H1 (cell line): ENCODE measurements around the gene GHRH. TPM values are rescaled to one million over a fixed set of nuclear protein-coding genes. Genes with fewer than 3 reads are reported as not detected.
A peak's percentile ranks its signal among the peaks of the same experiment; 100 is the strongest.

Experiments used
- CTCF ChIA-PET: fragments of 300-600 bp; sonication (Branson Sonifier 250); formaldehyde crosslinking; loops from one replicate; lab custom pipeline; 2021; ENCODE audit not compliant: partially characterized antibody; lab: Charles Lee
- POLR2A ChIA-PET: fragments of 300-600 bp; sonication (Branson Sonifier 250); formaldehyde crosslinking; loops from one replicate; lab custom pipeline; 2021; ENCODE audit warnings: inconsistent platforms; ENCODE audit not compliant: partially characterized antibody; lab: Charles Lee
- DNase-seq, 2 experiments: peaks; one replicate each; pipeline versions ENCODE4 v3.0.0 to v3.0.0-alpha.2; 2010 to 2022; ENCODE audit warnings: low spot score in 2 of 2, low read depth in 1 of 2, mixed read lengths in 1 of 2
- FAIRE-seq: peaks from 2 replicates; lab custom pipeline; 2011; peaks lifted over from hg19 to GRCh38; lab: Jason Lieb, UNC
- H2AFZ ChIP-seq: 2 replicates; pipeline ENCODE4 v1.8.1; 2012; ENCODE audit warnings: low read length, inconsistent platforms
- H2AK5ac ChIP-seq: 2 replicates; pipeline ENCODE4 v1.6.1; 2013; ENCODE audit warnings: low read depth, low read length
- H2BK120ac ChIP-seq: replicated peaks from 2 replicates; pipeline ENCODE3; 2013; ENCODE audit warnings: low read depth, low read length, inconsistent platforms
- H2BK12ac ChIP-seq: 2 replicates; pipeline ENCODE4 v1.6.1; 2013; ENCODE audit warnings: low read depth, low read length
- H2BK15ac ChIP-seq: 2 replicates; pipeline ENCODE4 v1.6.1; 2013; ENCODE audit warnings: low read length
- H2BK20ac ChIP-seq: 2 replicates; pipeline ENCODE4 v1.6.1; 2013; ENCODE audit warnings: low read length
- H2BK5ac ChIP-seq: 2 replicates; pipeline ENCODE4 v1.6.1; 2013; ENCODE audit warnings: low read depth, low read length
- H3K14ac ChIP-seq: 2 replicates; pipeline ENCODE4 v1.6.1; 2013; ENCODE audit warnings: inconsistent platforms; ENCODE audit not compliant: insufficient read length
- H3K18ac ChIP-seq: 2 replicates; pipeline ENCODE4 v1.6.1; 2013; ENCODE audit warnings: low read length; ENCODE audit errors: extremely low read depth
- H3K23ac ChIP-seq: 2 replicates; pipeline ENCODE4 v1.6.1; 2013; ENCODE audit warnings: inconsistent platforms; ENCODE audit not compliant: insufficient read length
- H3K23me2 ChIP-seq: 2 replicates; pipeline ENCODE4 v1.6.1; 2013; ENCODE audit warnings: low read depth, low read length
- H3K27ac ChIP-seq: 2 replicates; pipeline ENCODE4 v1.6.1; 2011; ENCODE audit warnings: low read depth, low read length, inconsistent platforms
- H3K27me3 ChIP-seq, 4 experiments: replicated peaks in 1 of 4; 1 replicate in 1 of 4; 2 replicates in 3 of 4; pipeline versions ENCODE4 v1.6.1 to v1.8.1; 2011 to 2013; ENCODE audit warnings: low read length in 3 of 4, mild to moderate bottlenecking in 3 of 4, inconsistent platforms in 2 of 4, mixed read lengths in 2 of 4, moderate library complexity in 1 of 4; ENCODE audit not compliant: control insufficient read depth in 3 of 4, insufficient read depth in 3 of 4; ENCODE audit errors: extremely low read depth in 1 of 4
- H3K36me3 ChIP-seq, 4 experiments: 2 replicates each; pipeline versions ENCODE4 v1.6.1 to v1.8.1; 2011 to 2013; ENCODE audit warnings: mild to moderate bottlenecking in 4 of 4, low read length in 3 of 4, moderate library complexity in 2 of 4, control low read depth in 1 of 4, inconsistent platforms in 1 of 4; ENCODE audit not compliant: insufficient read depth in 4 of 4, control insufficient read depth in 2 of 4
- H3K4ac ChIP-seq: replicated peaks from 2 replicates; pipeline ENCODE3; 2013; ENCODE audit warnings: low read length, low read depth, mixed read lengths, inconsistent platforms; ENCODE audit not compliant: insufficient read length
- H3K4me1 ChIP-seq, 4 experiments: replicated peaks in 1 of 4; 1 replicate in 1 of 4; 2 replicates in 3 of 4; pipeline versions ENCODE4 v1.6.1 to v1.8.1; 2011 to 2013; ENCODE audit warnings: low read length in 3 of 4, inconsistent platforms in 2 of 4, mixed read lengths in 1 of 4; ENCODE audit not compliant: insufficient read depth in 4 of 4, control insufficient read depth in 3 of 4
- H3K4me2 ChIP-seq, 2 experiments: 2 replicates each; pipeline versions ENCODE4 v1.6.1 to v1.8.1; 2011 to 2013; ENCODE audit warnings: low read depth in 2 of 2, low read length in 2 of 2, control low read depth in 1 of 2, inconsistent platforms in 1 of 2, mild to moderate bottlenecking in 1 of 2; ENCODE audit not compliant: insufficient read depth in 1 of 2
- H3K4me3 ChIP-seq, 4 experiments: fragments of 200-600, 300-600 bp in 1 of 4; sonication (generic), shearing (Covaris generic), sonication (Bioruptor Twin) in 1 of 4; 2 replicates each; pipeline versions ENCODE4 v1.5.1 to v1.8.1; 2011 to 2016; ENCODE audit warnings: low read length in 4 of 4, low read depth in 3 of 4, control low read depth in 2 of 4, inconsistent platforms in 2 of 4, mild to moderate bottlenecking in 2 of 4, mixed read lengths in 1 of 4, moderate library complexity in 1 of 4; ENCODE audit not compliant: insufficient read depth in 2 of 4; ENCODE audit errors: extremely low read depth in 1 of 4
- H3K56ac ChIP-seq: replicated peaks from 2 replicates; pipeline ENCODE3; 2013; ENCODE audit warnings: low read depth, mild to moderate bottlenecking, mixed read lengths, low read length, inconsistent platforms; ENCODE audit not compliant: insufficient read length
- H3K79me1 ChIP-seq: 2 replicates; pipeline ENCODE4 v1.6.1; 2013; ENCODE audit warnings: low read depth, low read length, control low read depth
- H3K79me2 ChIP-seq, 2 experiments: 2 replicates each; pipeline versions ENCODE4 v1.6.1 to v1.8.1; 2012 to 2013; ENCODE audit warnings: low read length in 2 of 2, mild to moderate bottlenecking in 2 of 2, inconsistent platforms in 1 of 2; ENCODE audit not compliant: insufficient read depth in 2 of 2, control insufficient read depth in 1 of 2
- H3K9ac ChIP-seq, 4 experiments: replicated peaks in 1 of 4; 1 replicate in 1 of 4; 2 replicates in 3 of 4; pipeline versions ENCODE4 v1.6.1 to v1.8.1; 2011 to 2013; ENCODE audit warnings: low read depth in 3 of 4, low read length in 3 of 4, control low read depth in 2 of 4, mild to moderate bottlenecking in 2 of 4, moderate library complexity in 2 of 4, inconsistent platforms in 1 of 4; ENCODE audit errors: extremely low read depth in 1 of 4
- H3K9me3 ChIP-seq, 2 experiments: 2 replicates each; pipeline versions ENCODE4 v1.6.1 to v1.8.1; 2012 to 2013; ENCODE audit warnings: mild to moderate bottlenecking in 2 of 2, moderate library complexity in 2 of 2, control low read depth in 1 of 2, inconsistent platforms in 1 of 2, low read depth in 1 of 2, low read length in 1 of 2, mixed read lengths in 1 of 2; ENCODE audit not compliant: insufficient read depth in 2 of 2
- H4K20me1 ChIP-seq, 2 experiments: replicated peaks in 1 of 2; 2 replicates each; pipeline versions ENCODE3 to v1.8.1; 2011 to 2013; ENCODE audit warnings: inconsistent platforms in 2 of 2, low read length in 2 of 2, mild to moderate bottlenecking in 1 of 2; ENCODE audit not compliant: insufficient read depth in 2 of 2, control insufficient read depth in 1 of 2
- H4K5ac ChIP-seq: 2 replicates; pipeline ENCODE4 v1.6.1; 2013; ENCODE audit warnings: low read length, low read depth, mixed read lengths, inconsistent platforms; ENCODE audit not compliant: insufficient read length
- H4K8ac ChIP-seq: 2 replicates; pipeline ENCODE4 v1.8.0; 2013; ENCODE audit warnings: mild to moderate bottlenecking, moderate library complexity, low read length, inconsistent platforms; ENCODE audit not compliant: insufficient read depth; ENCODE audit errors: extremely low read depth
- H4K91ac ChIP-seq: replicated peaks from 2 replicates; pipeline ENCODE3; 2013; ENCODE audit warnings: low read length, mixed read lengths, inconsistent platforms; ENCODE audit not compliant: insufficient read length
- ATF3 ChIP-seq: IDR thresholded peaks from 2 replicates; pipeline ENCODE4 v1.6.1; 2011; ENCODE audit warnings: low read depth, mild to moderate bottlenecking, low read length; ENCODE audit not compliant: insufficient read depth
- CBX5 ChIP-seq: fragments of 300-800, 300-1000 bp; sonication (generic); IDR thresholded peaks from 2 replicates; pipeline ENCODE4 v1.7.1; 2016; ENCODE audit warnings: antibody characterized with exemption, low read length, low read depth
- CBX8 ChIP-seq: fragments of 300-800, 300-1000 bp; sonication (generic); IDR thresholded peaks from 2 replicates; pipeline ENCODE4 v1.7.1; 2016; ENCODE audit warnings: low read depth, low read length, borderline replicate concordance
- GABPA ChIP-seq: IDR thresholded peaks from 2 replicates; pipeline ENCODE4 v1.6.1; 2011; ENCODE audit warnings: mild to moderate bottlenecking, low read length, moderate library complexity, borderline replicate concordance; ENCODE audit not compliant: insufficient read depth
- KDM5A ChIP-seq: fragments of 200-600 bp; IDR thresholded peaks from 2 replicates; pipeline ENCODE4 v1.7.1; 2012; ENCODE audit warnings: mild to moderate bottlenecking, low read length, inconsistent platforms, mixed read lengths
- NANOG ChIP-seq: IDR thresholded peaks from 2 replicates; pipeline ENCODE4 v1.6.1; 2011; ENCODE audit warnings: low read length, low read depth, mild to moderate bottlenecking, inconsistent platforms; ENCODE audit not compliant: insufficient read depth, poor library complexity, severe bottlenecking
- ZNF274 ChIP-seq: IDR thresholded peaks from 2 replicates; pipeline ENCODE4 v1.7.0; 2012; ENCODE audit warnings: low read length, borderline replicate concordance; ENCODE audit errors: extremely low read depth
- WGBS, 2 experiments: shearing (Covaris generic) in 1 of 2; methylation state at CpG; one replicate each; pipeline versions ENCODE4 v1.1.6 to v1.1.7; 2013 to 2015; ENCODE audit warnings: low lambda C conversion rate in 2 of 2, mixed read lengths in 2 of 2, inconsistent platforms in 1 of 2, low coverage in 1 of 2, missing lambda C conversion rate in 1 of 2; ENCODE audit not compliant: insufficient replicate concordance in 2 of 2, insufficient coverage in 1 of 2, insufficient read length in 1 of 2; ENCODE audit errors: extremely low coverage in 1 of 2, missing lambda C conversion rate in 1 of 2; 5-methylcytosine and 5-hydroxymethylcytosine counted together
- polyA plus RNA-seq, 7 experiments: library from polyadenylated mRNA; depleted of rRNA in 3 of 7; stranded (reverse) in 5 of 7; unstranded in 2 of 7; fragments of >200 nt in 5 of 7; fragments of 200-250 nt in 2 of 7; gene quantifications; 1 replicate in 5 of 7; 2 replicates in 1 of 7; 4 replicates in 1 of 7; pipeline versions ENCODE4 v1.2.1 to v1.2.3, GENCODE V29; 2011 to 2013; ENCODE audit warnings: missing spikeins in 2 of 7, mixed read lengths in 2 of 7
- total RNA-seq: library from RNA; stranded (reverse); fragmentation: NEBNext Ultra II Directional; extraction: Animal tissue kit (Norgen Biotek cat#: 25700); gene quantifications from 2 replicates; pipeline ENCODE4 v1.2.1, GENCODE V29; 2021

Gene GHRH
- total and polyA plus RNA-seq, 2 of the 8 experiments (the other 6 are each of a cell fraction or from before 2014, with no cell fraction given): not detected

GRCh38 chr20:37288091-37288490 lies 26.5 kb upstream of the GHRH start:
- TF ChIP-seq ZNF274 (no peak), GABPA (no peak), ATF3 (no peak), KDM5A (no peak), CBX8 (no peak), NANOG (no peak), CBX5 (no peak)
- TF ChIP-seq, all 59 proteins: peak for 0
- Histone ChIP-seq H4K20me1 (no peaks in the 10 kb centered on the region), H3K36me3 (peaks cover 0 to 11% (median 1%) of the 10 kb centered on the region in 4 experiments; a peak in 3 of 8 replicates), H3K56ac (no peak overlapping the region), H3K9ac (no peak overlapping the region), H2BK20ac (no peak overlapping the region), H4K91ac (no peak overlapping the region), H3K4me2 (no peak overlapping the region; a peak in 1 of 4 replicates), H2BK120ac (no peak overlapping the region), H3K4me3 (no peak overlapping the region), H3K23me2 (0 out of 2 replicates have a peak, but pooled peaks cover 4% of the 10 kb centered on the region), H4K8ac (no peak overlapping the region), H4K5ac (no peak overlapping the region), H3K27me3 (0 out of 7 replicates have a peak, but pooled peaks cover 0 to 4% (median 0%) of the 10 kb centered on the region in 4 experiments), H3K79me1 (no peaks in the 10 kb centered on the region), H3K23ac (no peak overlapping the region), H3K79me2 (peaks cover 3 to 24% of the 10 kb centered on the region in 2 experiments; a peak in 3 of 4 replicates), H2BK12ac (no peak overlapping the region), H3K27ac (no peak overlapping the region), H3K9me3 (peaks cover 3 to 4% of the 10 kb centered on the region in 2 experiments; a peak in 1 of 4 replicates), H2BK15ac (peak overlapping the region; percentile 29; the same call in 1 of the 2 replicates), H3K4ac (no peak overlapping the region), H3K18ac (no peak overlapping the region), H3K14ac (no peak overlapping the region), H3K4me1 (peaks cover 0 to 2% (median 0%) of the 10 kb centered on the region in 4 experiments; a peak in 3 of 7 replicates), H2AK5ac (no peak overlapping the region), H2AFZ (no peak overlapping the region), H2BK5ac (no peak overlapping the region)
- 92% methylated on average over 4 of the region's 4 CpGs; no CpG with 5 or more reads in 1 of the 2 experiments for WGBS, 2 experiments
- ChIA-PET CTCF (interaction anchor here (0.9 to 3.9 kb wide), 5 partner anchors 8 to 104 kb away, joined by 3 to 18 read pairs (median 9); no protein-coding TSS in a partner anchor), POLR2A (interaction anchor here (0.5 to 2.4 kb wide), 3 partner anchors 8 to 20 kb away, joined by 3 to 11 read pairs (median 4); no protein-coding TSS in a partner anchor)
- FAIRE-seq: no peak
- no peak for DNase-seq
